Measurements from ENCODE around the gene TCL1A.

Gene TCL1A

GRCh38 chr14:95683793-95684192, 30.1 kb downstream of the TCL1A start:
- Histone ChIP-seq H3K4me3 (replicated peaks; ENCODE audit: insufficient read depth, low read length) (no peak overlapping the region), H3K27ac (replicated peaks) (no peak overlapping the region), H3K27me3 (ENCODE audit: insufficient read depth, poor library complexity, severe bottlenecking) (no peaks in the 10 kb centered on the region)
- DNase-seq (ENCODE audit: low read depth in 1 of 2, low spot score in 1 of 2) = peak; percentile 3 to 14
- TF ChIP-seq CTCF (IDR thresholded peaks at IDR 0.05; ENCODE audit: insufficient read depth, low read length) (peak; percentile 76), GABPA (IDR thresholded peaks at IDR 0.05; ENCODE audit: low read depth) (no peak), REST (IDR thresholded peaks at IDR 0.05; ENCODE audit: insufficient replicate concordance, low read depth) (no peak)

- TF ChIP-seq REST (IDR thresholded peaks at IDR 0.05; ENCODE audit: insufficient replicate concordance, low read depth) = no peak
- TF ChIP-seq SPI1 (IDR thresholded peaks at IDR 0.05; ENCODE audit: borderline replicate concordance, low read depth) = no peak
- TF ChIP-seq CTCF (IDR thresholded peaks at IDR 0.05; ENCODE audit: insufficient read depth, low read length) = no peak
- TF ChIP-seq GABPA (IDR thresholded peaks at IDR 0.05; ENCODE audit: low read depth) = no peak
- no peak for TF ChIP-seq POLR2AphosphoS5 (IDR thresholded peaks at IDR 0.05; ENCODE audit: low read depth)
- Histone ChIP-seq H3K27ac (replicated peaks) (no peak overlapping the region), H3K4me3 (replicated peaks; ENCODE audit: insufficient read depth, low read length) (no peak overlapping the region), H3K27me3 (ENCODE audit: insufficient read depth, poor library complexity, severe bottlenecking) (peaks cover 2% of the 10 kb centered on the region)
- no peak for DNase-seq (ENCODE audit: low read depth in 1 of 2, low spot score in 1 of 2)
These were observed 32.8 kb downstream of the TCL1A start for GRCh38 chr14:95681153-95681552.

GRCh38 chr14:95679998-95680735, 33.8 kb downstream of the TCL1A start:
- TF ChIP-seq CTCF (IDR thresholded peaks at IDR 0.05; ENCODE audit: insufficient read depth, low read length) = no peak
- TF ChIP-seq SPI1 (IDR thresholded peaks at IDR 0.05; ENCODE audit: borderline replicate concordance, low read depth) = no peak
- H3K27ac ChIP-seq (replicated peaks) = no peak overlapping the region
- no peak for DNase-seq (ENCODE audit: low read depth in 1 of 2, low spot score in 1 of 2)
- H3K27me3 ChIP-seq (ENCODE audit: insufficient read depth, poor library complexity, severe bottlenecking) = peaks cover 2% of the 10 kb centered on the region
- H3K4me3 ChIP-seq (replicated peaks; ENCODE audit: insufficient read depth, low read length) = no peak overlapping the region
